Fibroblast of lung (primary cell): Measurements from ENCODE around the gene NDUFS3. TPM values are rescaled to one million over a fixed set of nuclear protein-coding genes. Genes with fewer than 3 reads are reported as not detected.

Experiments used
- DNase-seq, 2 donors: peaks; one replicate each; pipeline versions ENCODE4 v3.0.0 to v3.0.0-alpha.2; 2010; ENCODE audit warnings: low read depth in 2 of 2
- H2AFZ ChIP-seq: 2 replicates; pipeline ENCODE4 v1.5.1; 2012; ENCODE audit warnings: low read length, control low read depth, inconsistent platforms
- H3K27ac ChIP-seq: 2 replicates; pipeline ENCODE4 v1.5.1; 2011; ENCODE audit warnings: low read length, control low read depth; ENCODE audit not compliant: insufficient read depth
- H3K27me3 ChIP-seq: 2 replicates; pipeline ENCODE4 v1.5.1; 2011; ENCODE audit warnings: mild to moderate bottlenecking, low read length; ENCODE audit not compliant: control insufficient read depth, insufficient read depth
- H3K36me3 ChIP-seq: 2 replicates; pipeline ENCODE4 v1.5.1; 2011; ENCODE audit warnings: low read length; ENCODE audit not compliant: control insufficient read depth, insufficient read depth
- H3K4me1 ChIP-seq: 2 replicates; pipeline ENCODE4 v1.5.1; 2011; ENCODE audit warnings: low read length; ENCODE audit not compliant: control insufficient read depth, insufficient read depth; ENCODE audit errors: extremely low read depth
- H3K4me2 ChIP-seq: 2 replicates; pipeline ENCODE4 v1.5.1; 2011; ENCODE audit warnings: low read length, control low read depth; ENCODE audit not compliant: insufficient read depth; ENCODE audit errors: extremely low read depth
- H3K4me3 ChIP-seq, 4 experiments: fragments of 200-600 bp in 1 of 4; sonication (generic) in 1 of 4; replicated peaks in 1 of 4; 2 replicates each; pipeline ENCODE4 v1.5.1; 2011 to 2016; ENCODE audit warnings: low read length in 4 of 4, low read depth in 3 of 4, mild to moderate bottlenecking in 3 of 4, control low read depth in 2 of 4, inconsistent platforms in 1 of 4, mixed read lengths in 1 of 4; ENCODE audit not compliant: insufficient read depth in 1 of 4; ENCODE audit errors: control extremely low read depth in 1 of 4
- H3K79me2 ChIP-seq: 2 replicates; pipeline ENCODE4 v1.5.1; 2012; ENCODE audit warnings: mild to moderate bottlenecking, low read length, inconsistent platforms; ENCODE audit not compliant: control insufficient read depth, insufficient read depth
- H3K9ac ChIP-seq: 2 replicates; pipeline ENCODE4 v1.5.1; 2011; ENCODE audit warnings: mild to moderate bottlenecking, low read length, control low read depth; ENCODE audit not compliant: insufficient read depth
- H3K9me3 ChIP-seq: 2 replicates; pipeline ENCODE4 v1.5.1; 2012; ENCODE audit warnings: low read depth, low read length; ENCODE audit not compliant: control insufficient read depth, insufficient read depth
- H4K20me1 ChIP-seq: 2 replicates; pipeline ENCODE4 v1.5.1; 2011; ENCODE audit warnings: low read length; ENCODE audit not compliant: control insufficient read depth, insufficient read depth; ENCODE audit errors: extremely low read depth
- CTCF ChIP-seq, 2 donors: IDR thresholded peaks in 1 of 2; conservative IDR thresholded peaks in 1 of 2; 1 replicate in 1 of 2; 2 replicates in 1 of 2; pipeline ENCODE4 v1.5.1; 2011 to 2012; ENCODE audit warnings: low read length in 2 of 2, control low read depth in 1 of 2, inconsistent platforms in 1 of 2, low read depth in 1 of 2, mild to moderate bottlenecking in 1 of 2
- EZH2 ChIP-seq: IDR thresholded peaks from 2 replicates; pipeline ENCODE4 v1.5.1; 2012; ENCODE audit warnings: low read length, control low read depth, mild to moderate bottlenecking; ENCODE audit errors: missing control alignments
- polyA plus RNA-seq, 2 donors: library from polyadenylated mRNA; depleted of rRNA in 1 of 2; stranded (reverse) in 1 of 2; unstranded in 1 of 2; fragments of >200 nt; gene quantifications; 2 replicates each; pipeline ENCODE4 v1.2.1, GENCODE V29; 2011 to 2012; ENCODE audit warnings: missing spikeins in 1 of 2
- total RNA-seq: library from RNA; depleted of rRNA; stranded (reverse); fragments of >200 nt; gene quantifications from 2 replicates; pipeline ENCODE4 v1.2.1, GENCODE V29; 2014

NDUFS3 gene
- total and polyA plus RNA-seq, 2 donors (not counting 1 experiment from before 2014, with no cell fraction given), result 76.5 to 113 TPM

GRCh38 chr11:47587039-47587716 lies 8.3 kb downstream of the NDUFS3 start:
- Histone ChIP-seq H3K4me3 (no peak overlapping the region), H3K4me1 (no peaks in the 10 kb centered on the region), H3K27me3 (peaks cover 10% of the 10 kb centered on the region), H3K27ac (no peak overlapping the region), H3K4me2 (no peak overlapping the region), H3K79me2 (no peaks in the 10 kb centered on the region), H2AFZ (no peak overlapping the region), H4K20me1 (no peaks in the 10 kb centered on the region), H3K9me3 (no peaks in the 10 kb centered on the region), H3K36me3 (peaks cover 11% of the 10 kb centered on the region), H3K9ac (no peak overlapping the region)
- DNase-seq, result no peak
- TF ChIP-seq EZH2, result no peak
- TF ChIP-seq CTCF (conservative IDR thresholded peaks at IDR 0.05 in 1 of 2, IDR thresholded peaks at IDR 0.05 in 1 of 2; ENCODE audit: low read depth in 1 of 2, low read length in 2 of 2), result no peak

- no peak overlapping the region for H3K4me2 ChIP-seq
- no peak overlapping the region for H3K9ac ChIP-seq
- H2AFZ ChIP-seq, result no peak overlapping the region
- H3K36me3 ChIP-seq, result peaks cover 9% of the 10 kb centered on the region
- no peak overlapping the region for H3K27ac ChIP-seq
- TF ChIP-seq EZH2 (no peak), CTCF (conservative IDR thresholded peaks at IDR 0.05 in 1 of 2, IDR thresholded peaks at IDR 0.05 in 1 of 2; ENCODE audit: low read depth in 1 of 2, low read length in 2 of 2) (no peak)
- peaks cover 17% of the 10 kb centered on the region for H3K27me3 ChIP-seq
- H3K4me3 ChIP-seq, result no peak overlapping the region
- DNase-seq, result no peak
- no peaks in the 10 kb centered on the region for H3K9me3 ChIP-seq
- H3K4me1 ChIP-seq, result no peaks in the 10 kb centered on the region
- H3K79me2 ChIP-seq, result no peaks in the 10 kb centered on the region
- H4K20me1 ChIP-seq, result no peaks in the 10 kb centered on the region
Observed at GRCh38 chr11:47587723-47588326, 9.0 kb downstream of the NDUFS3 start.

GRCh38 chr11:47589118-47589517 lies 10.2 kb downstream of the NDUFS3 start:
- H3K27ac ChIP-seq, result no peak overlapping the region

More at GRCh38 chr11:47589118-47589517, 10.2 kb downstream of the NDUFS3 start:
- H3K9me3 ChIP-seq, result no peaks in the 10 kb centered on the region
- no peak overlapping the region for H2AFZ ChIP-seq
- H3K9ac ChIP-seq, result no peak overlapping the region
- H3K4me1 ChIP-seq, result no peaks in the 10 kb centered on the region
- H4K20me1 ChIP-seq, result no peaks in the 10 kb centered on the region
- no peak overlapping the region for H3K4me2 ChIP-seq
- TF ChIP-seq EZH2 (no peak), CTCF (conservative IDR thresholded peaks at IDR 0.05 in 1 of 2, IDR thresholded peaks at IDR 0.05 in 1 of 2; ENCODE audit: low read depth in 1 of 2, low read length in 2 of 2) (no peak)
- H3K36me3 ChIP-seq, result peaks cover 2% of the 10 kb centered on the region
- H3K79me2 ChIP-seq, result no peaks in the 10 kb centered on the region
- H3K4me3 ChIP-seq, result no peak overlapping the region
- H3K27me3 ChIP-seq, result peaks cover 29% of the 10 kb centered on the region
- no peak for DNase-seq
